Stomach smooth muscle (tissue), 2 donors: Measurements from ENCODE around the gene CGRRF1.

Experiments
- H3K27ac ChIP-seq: one replicate; pipeline ENCODE4 v1.7.0; 2013; ENCODE audit warnings: mild to moderate bottlenecking, low read length, inconsistent platforms
- H3K27me3 ChIP-seq, 2 donors: one replicate each; pipeline ENCODE4 v1.7.0; 2013; ENCODE audit warnings: low read length in 2 of 2; ENCODE audit not compliant: insufficient read depth in 2 of 2, control insufficient read depth in 1 of 2
- H3K36me3 ChIP-seq, 2 donors: one replicate each; pipeline ENCODE4 v1.7.0; 2013; ENCODE audit warnings: low read length in 2 of 2; ENCODE audit not compliant: control insufficient read depth in 2 of 2, insufficient read depth in 2 of 2
- H3K4me1 ChIP-seq: one replicate; pipeline ENCODE4 v1.7.0; 2013; ENCODE audit warnings: low read length; ENCODE audit not compliant: control insufficient read depth, insufficient read depth
- H3K4me3 ChIP-seq, 2 donors: one replicate each; pipeline ENCODE4 v1.7.0; 2013; ENCODE audit warnings: low read length in 2 of 2
- H3K9ac ChIP-seq, 2 donors: one replicate each; pipeline ENCODE4 v1.7.0; 2013; ENCODE audit warnings: low read length in 2 of 2, mild to moderate bottlenecking in 1 of 2
- H3K9me3 ChIP-seq, 2 donors: one replicate each; pipeline ENCODE4 v1.7.0; 2013; ENCODE audit warnings: low read length in 2 of 2; ENCODE audit not compliant: control insufficient read depth in 2 of 2
- donor health status: healthy.
- donor health status: Pancreatic carcinoma.

Gene CGRRF1

GRCh38 chr14:54489731-54490444 is 19.8 kb upstream of the CGRRF1 start:
- Histone ChIP-seq H3K36me3 (no peaks in the 10 kb centered on the region), H3K9me3 (no peaks in the 10 kb centered on the region), H3K4me1 (peaks cover 15% of the 10 kb centered on the region), H3K27me3 (no peaks in the 10 kb centered on the region), H3K27ac (peak overlapping the region; percentile 83), H3K4me3 (peak overlapping the region; percentile 88 to 90), H3K9ac (peak overlapping the region in 1 of 2 donors; percentile 51)

GRCh38 chr14:54490445-54491175 is 19.1 kb upstream of the CGRRF1 start:
- H3K27ac ChIP-seq, result no peak overlapping the region
- no peaks in the 10 kb centered on the region for H3K9me3 ChIP-seq
- H3K9ac ChIP-seq, result no peak overlapping the region
- H3K4me1 ChIP-seq, result peaks cover 15% of the 10 kb centered on the region
- H3K27me3 ChIP-seq, result no peaks in the 10 kb centered on the region
- H3K36me3 ChIP-seq, result no peaks in the 10 kb centered on the region
- no peak overlapping the region for H3K4me3 ChIP-seq

- Histone ChIP-seq H3K4me1 (peaks cover 7% of the 10 kb centered on the region), H3K9ac (no peak overlapping the region), H3K36me3 (no peaks in the 10 kb centered on the region), H3K4me3 (no peak overlapping the region), H3K27me3 (no peaks in the 10 kb centered on the region), H3K9me3 (no peaks in the 10 kb centered on the region), H3K27ac (no peak overlapping the region)
Measured at GRCh38 chr14:54493293-54493692, 16.4 kb upstream of the CGRRF1 start.

GRCh38 chr14:54497224-54497623 is 12.5 kb upstream of the CGRRF1 start:
- H3K4me1 ChIP-seq, result no peaks in the 10 kb centered on the region
- no peaks in the 10 kb centered on the region for H3K36me3 ChIP-seq
- H3K4me3 ChIP-seq, result no peak overlapping the region
- no peaks in the 10 kb centered on the region for H3K27me3 ChIP-seq
- H3K9me3 ChIP-seq, result no peaks in the 10 kb centered on the region
- H3K9ac ChIP-seq, result no peak overlapping the region
- no peak overlapping the region for H3K27ac ChIP-seq

- H3K36me3 ChIP-seq, result no peaks in the 10 kb centered on the region
- H3K9me3 ChIP-seq, result no peaks in the 10 kb centered on the region
- H3K4me3 ChIP-seq, result no peak overlapping the region
- H3K27me3 ChIP-seq, result no peaks in the 10 kb centered on the region
- H3K4me1 ChIP-seq, result no peaks in the 10 kb centered on the region
- no peak overlapping the region for H3K27ac ChIP-seq
- no peak overlapping the region for H3K9ac ChIP-seq
Measured at GRCh38 chr14:54498095-54498531, 11.6 kb upstream of the CGRRF1 start.

GRCh38 chr14:54498579-54498978 is 11.1 kb upstream of the CGRRF1 start:
- no peak overlapping the region for H3K27ac ChIP-seq
- no peaks in the 10 kb centered on the region for H3K27me3 ChIP-seq
- H3K9me3 ChIP-seq, result no peaks in the 10 kb centered on the region
- no peaks in the 10 kb centered on the region for H3K36me3 ChIP-seq
- no peak overlapping the region for H3K4me3 ChIP-seq
- no peak overlapping the region for H3K9ac ChIP-seq
- H3K4me1 ChIP-seq, result no peaks in the 10 kb centered on the region

- Histone ChIP-seq H3K9me3 (no peaks in the 10 kb centered on the region), H3K36me3 (no peaks in the 10 kb centered on the region), H3K27ac (no peak overlapping the region), H3K4me1 (no peaks in the 10 kb centered on the region), H3K4me3 (no peak overlapping the region), H3K27me3 (no peaks in the 10 kb centered on the region), H3K9ac (no peak overlapping the region)
Measured at GRCh38 chr14:54500744-54501143, 9.0 kb upstream of the CGRRF1 start.

GRCh38 chr14:54501480-54501879 is 8.2 kb upstream of the CGRRF1 start:
- Histone ChIP-seq H3K4me3 (no peak overlapping the region), H3K27me3 (no peaks in the 10 kb centered on the region), H3K4me1 (no peaks in the 10 kb centered on the region), H3K9me3 (no peaks in the 10 kb centered on the region), H3K27ac (no peak overlapping the region), H3K36me3 (no peaks in the 10 kb centered on the region), H3K9ac (no peak overlapping the region)

GRCh38 chr14:54502602-54503001 is 7.1 kb upstream of the CGRRF1 start:
- Histone ChIP-seq H3K27ac (no peak overlapping the region), H3K4me3 (no peak overlapping the region), H3K9me3 (no peaks in the 10 kb centered on the region), H3K36me3 (no peaks in the 10 kb centered on the region), H3K27me3 (no peaks in the 10 kb centered on the region), H3K4me1 (no peaks in the 10 kb centered on the region), H3K9ac (no peak overlapping the region)

GRCh38 chr14:54503486-54503885 is 6.2 kb upstream of the CGRRF1 start:
- Histone ChIP-seq H3K27me3 (no peaks in the 10 kb centered on the region), H3K4me1 (no peaks in the 10 kb centered on the region), H3K9me3 (no peaks in the 10 kb centered on the region), H3K4me3 (no peak overlapping the region), H3K27ac (no peak overlapping the region), H3K9ac (no peak overlapping the region), H3K36me3 (no peaks in the 10 kb centered on the region)

- Histone ChIP-seq H3K4me3 (no peak overlapping the region), H3K27ac (no peak overlapping the region), H3K36me3 (no peaks in the 10 kb centered on the region)
Measured at GRCh38 chr14:54512393-54512792, 2.7 kb downstream of the CGRRF1 start.

More at GRCh38 chr14:54512393-54512792, 2.7 kb downstream of the CGRRF1 start:
- H3K27me3 ChIP-seq, result no peaks in the 10 kb centered on the region
- H3K4me1 ChIP-seq, result peaks cover 14% of the 10 kb centered on the region
- H3K9ac ChIP-seq, result no peak overlapping the region
- no peaks in the 10 kb centered on the region for H3K9me3 ChIP-seq
